Spleen (tissue), 11 donors: ENCODE data around the gene MME. TPM values are rescaled to one million over a fixed set of nuclear protein-coding genes. Genes with fewer than 3 reads are reported as not detected.

ENCODE experiments used
- DNase-seq: peaks from one replicate; pipeline ENCODE4 v3.0.0-alpha.2; 2020
- H3K27ac ChIP-seq, 8 donors: fragments of 200-600 bp; sonication (generic) in 7 of 8; 1 replicate in 4 of 8; 2 replicates in 4 of 8; pipeline versions ENCODE4 v1.5.0 to v1.8.0; 2016 to 2021; ENCODE audit warnings: inconsistent platforms in 4 of 8, mild to moderate bottlenecking in 4 of 8, moderate library complexity in 1 of 8
- H3K27me3 ChIP-seq, 7 donors: fragments of 200-600 bp; sonication (generic) in 6 of 7; replicated peaks in 1 of 7; 1 replicate in 4 of 7; 2 replicates in 3 of 7; pipeline versions ENCODE4 v1.5.0 to v1.8.0; 2016 to 2021; ENCODE audit warnings: inconsistent platforms in 3 of 7, mild to moderate bottlenecking in 1 of 7
- H3K36me3 ChIP-seq, 6 donors: fragments of 200-600 bp; sonication (generic) in 5 of 6; 1 replicate in 4 of 6; 2 replicates in 2 of 6; pipeline versions ENCODE4 v1.5.0 to v1.8.0; 2016 to 2021; ENCODE audit warnings: inconsistent platforms in 2 of 6
- H3K4me1 ChIP-seq, 6 donors: fragments of 200-600 bp; sonication (generic) in 5 of 6; 1 replicate in 3 of 6; 2 replicates in 3 of 6; pipeline versions ENCODE4 v1.5.0 to v1.8.0; 2016 to 2021; ENCODE audit warnings: inconsistent platforms in 3 of 6
- H3K4me3 ChIP-seq, 8 donors: fragments of 200-600 bp; sonication (generic) in 7 of 8; 1 replicate in 4 of 8; 2 replicates in 4 of 8; pipeline versions ENCODE4 v1.5.0 to v1.8.0; 2016 to 2021; ENCODE audit warnings: inconsistent platforms in 4 of 8, mild to moderate bottlenecking in 4 of 8, moderate library complexity in 2 of 8
- H3K9me3 ChIP-seq, 8 donors: fragments of 200-600 bp; sonication (generic) in 7 of 8; 1 replicate in 4 of 8; 2 replicates in 4 of 8; pipeline versions ENCODE4 v1.5.0 to v1.8.0; 2016 to 2021; ENCODE audit warnings: inconsistent platforms in 4 of 8
- POLR2A ChIP-seq, 3 donors: fragments of 450-650 bp; IDR thresholded peaks; one replicate each; pipeline ENCODE4 v1.5.1; 2017; ENCODE audit warnings: antibody characterized with exemption in 3 of 3, mild to moderate bottlenecking in 1 of 3
- POLR2AphosphoS5 ChIP-seq, 3 donors: sonication (generic); formaldehyde crosslinking; IDR thresholded peaks; one replicate each; pipeline ENCODE4 v1.5.1; 2017; ENCODE audit warnings: antibody characterized with exemption in 3 of 3
- WGBS, 5 donors: extraction: QIAGEN DNeasy Blood & Tissue Kit in 3 of 5; methylation state at CpG; one replicate each; pipeline versions ENCODE4 v1.1.5 to v1.1.7; 2013 to 2018; 5-methylcytosine and 5-hydroxymethylcytosine counted together
- intact Hi-C: fragments of 100-400 bp; cut with DNase I; formaldehyde crosslinking; loops from one replicate; pipeline ENCODE4 v1.15.0; 2023; ENCODE audit warnings: low total_unique reads
- polyA plus RNA-seq, 3 donors: library from polyadenylated mRNA; stranded (reverse); fragments of 200-250 nt; gene quantifications; one replicate each; pipeline ENCODE4 v1.2.1, GENCODE V29; 2013
- total RNA-seq, 7 donors: library from RNA; depleted of rRNA in 3 of 7; stranded (reverse); fragments of >200 nt in 3 of 7; fragmentation: NEBNext Ultra II Directional in 4 of 7; extraction: Animal tissue kit (Norgen Biotek cat#: 25700) in 4 of 7; gene quantifications; one replicate each; pipeline versions ENCODE4 v1.1.0 to v1.2.1, GENCODE V29; 2016 to 2021
- TF ChIP-seq, protein P1 (sequence below), 11 experiments: fragments of 200-600 bp in 7 of 11; fragments of 450-650 bp in 4 of 11; sonication (generic) in 4 of 11; IDR thresholded peaks in 8 of 11; conservative IDR thresholded peaks in 3 of 11; 1 replicate in 7 of 11; 2 replicates in 4 of 11; pipeline versions ENCODE4 v1.4.0 to v1.8.0; 2016 to 2021; ENCODE audit warnings: antibody characterized with exemption in 11 of 11, inconsistent platforms in 4 of 11, mild to moderate bottlenecking in 1 of 11
- donor health status: healthy with polysubstance abuse.
- donor health status: DM: no; HTN: no; CAD: no; lungs with moderate emphysema.
- donor health status: DM: no; HTN: no; CAD: no.
- donor health status: Bipolar disorder and iron deficiency.
- donor health status: healthy.
- donor health status: DM: no; HTN: no; CAD: no.
- donor health status: DM: yes; HTN: yes; CAD: no.

The MME gene
- total and polyA plus RNA-seq, 10 donors, result 0.50 to 43.2 (median 13.2) TPM

DNA sequence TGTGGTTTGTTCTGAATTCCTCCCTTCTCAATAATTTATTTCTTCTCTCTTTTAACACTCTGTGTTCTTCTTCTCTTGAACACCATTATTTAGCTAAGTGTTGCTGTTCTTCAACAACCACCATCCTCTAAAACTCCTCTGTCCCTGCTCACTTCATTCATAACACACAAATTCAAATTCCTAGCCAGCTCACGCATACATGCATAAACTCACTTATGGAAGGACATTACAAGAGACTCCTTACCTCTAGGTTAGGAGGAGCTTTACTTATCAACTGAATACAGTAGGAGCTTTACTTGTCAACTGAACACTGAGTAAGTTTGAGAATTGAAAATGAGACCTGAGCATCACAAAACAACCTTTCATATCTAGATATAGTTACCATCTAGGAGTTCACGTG, 23.6 kb downstream of the MME start:
- Histone ChIP-seq H3K36me3 (no peaks in the 10 kb centered on the region), H3K27me3 (no peaks in the 10 kb centered on the region), H3K27ac (no peak overlapping the region), H3K9me3 (peaks cover 0 to 3% (median 0%) of the 10 kb centered on the region in 8 donors), H3K4me3 (no peak overlapping the region), H3K4me1 (no peaks in the 10 kb centered on the region)
- WGBS, 5 donors, result 81 to 94% (median 87%) methylated on average over 2 of the region's 2 CpGs
- no peak for DNase-seq
- no peak for TF ChIP-seq POLR2A (IDR thresholded peaks at IDR 0.05)
- TF ChIP-seq POLR2AphosphoS5 (IDR thresholded peaks at IDR 0.05), result no peak
- TF ChIP-seq, protein P1, sequence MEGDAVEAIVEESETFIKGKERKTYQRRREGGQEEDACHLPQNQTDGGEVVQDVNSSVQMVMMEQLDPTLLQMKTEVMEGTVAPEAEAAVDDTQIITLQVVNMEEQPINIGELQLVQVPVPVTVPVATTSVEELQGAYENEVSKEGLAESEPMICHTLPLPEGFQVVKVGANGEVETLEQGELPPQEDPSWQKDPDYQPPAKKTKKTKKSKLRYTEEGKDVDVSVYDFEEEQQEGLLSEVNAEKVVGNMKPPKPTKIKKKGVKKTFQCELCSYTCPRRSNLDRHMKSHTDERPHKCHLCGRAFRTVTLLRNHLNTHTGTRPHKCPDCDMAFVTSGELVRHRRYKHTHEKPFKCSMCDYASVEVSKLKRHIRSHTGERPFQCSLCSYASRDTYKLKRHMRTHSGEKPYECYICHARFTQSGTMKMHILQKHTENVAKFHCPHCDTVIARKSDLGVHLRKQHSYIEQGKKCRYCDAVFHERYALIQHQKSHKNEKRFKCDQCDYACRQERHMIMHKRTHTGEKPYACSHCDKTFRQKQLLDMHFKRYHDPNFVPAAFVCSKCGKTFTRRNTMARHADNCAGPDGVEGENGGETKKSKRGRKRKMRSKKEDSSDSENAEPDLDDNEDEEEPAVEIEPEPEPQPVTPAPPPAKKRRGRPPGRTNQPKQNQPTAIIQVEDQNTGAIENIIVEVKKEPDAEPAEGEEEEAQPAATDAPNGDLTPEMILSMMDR (IDR thresholded peaks at IDR 0.05 in 8 of 11, conservative IDR thresholded peaks at IDR 0.05 in 3 of 11), result no peak
- intact Hi-C loops, result no loop called here

GRCh38 chr3:155106119-155106518, 26.0 kb downstream of the MME start:
- no peak overlapping the region for H3K27ac ChIP-seq
- no peak for TF ChIP-seq POLR2A (IDR thresholded peaks at IDR 0.05)
- TF ChIP-seq POLR2AphosphoS5 (IDR thresholded peaks at IDR 0.05), result no peak
- TF ChIP-seq, protein P1 (IDR thresholded peaks at IDR 0.05 in 8 of 11, conservative IDR thresholded peaks at IDR 0.05 in 3 of 11), result no peak
- no peak for DNase-seq
- no peaks in the 10 kb centered on the region for H3K36me3 ChIP-seq
- H3K27me3 ChIP-seq, result no peaks in the 10 kb centered on the region
- WGBS, 5 donors, result 65 to 86% (median 73%) methylated on average over 2 of the region's 2 CpGs
- H3K4me1 ChIP-seq, result peaks cover 0 to 3% (median 0%) of the 10 kb centered on the region in 6 donors
- H3K9me3 ChIP-seq, result no peaks in the 10 kb centered on the region
- intact Hi-C loops, result no loop called here
- no peak overlapping the region for H3K4me3 ChIP-seq

- Histone ChIP-seq H3K4me1 (peaks cover 0 to 8% (median 0%) of the 10 kb centered on the region in 6 donors), H3K9me3 (no peaks in the 10 kb centered on the region), H3K27me3 (no peaks in the 10 kb centered on the region), H3K36me3 (no peaks in the 10 kb centered on the region), H3K27ac (no peak overlapping the region), H3K4me3 (no peak overlapping the region)
- TF ChIP-seq POLR2A (IDR thresholded peaks at IDR 0.05) (no peak), POLR2AphosphoS5 (IDR thresholded peaks at IDR 0.05) (no peak)
- TF ChIP-seq, protein P1 (IDR thresholded peaks at IDR 0.05 in 8 of 11, conservative IDR thresholded peaks at IDR 0.05 in 3 of 11), result no peak
- intact Hi-C loops, result no loop called here
- DNase-seq, result no peak
- 66 to 80% (median 69%) methylated on average over 4 of the region's 4 CpGs for WGBS, 5 donors
Measured at GRCh38 chr3:155110022-155110421, 29.9 kb downstream of the MME start.

DNA sequence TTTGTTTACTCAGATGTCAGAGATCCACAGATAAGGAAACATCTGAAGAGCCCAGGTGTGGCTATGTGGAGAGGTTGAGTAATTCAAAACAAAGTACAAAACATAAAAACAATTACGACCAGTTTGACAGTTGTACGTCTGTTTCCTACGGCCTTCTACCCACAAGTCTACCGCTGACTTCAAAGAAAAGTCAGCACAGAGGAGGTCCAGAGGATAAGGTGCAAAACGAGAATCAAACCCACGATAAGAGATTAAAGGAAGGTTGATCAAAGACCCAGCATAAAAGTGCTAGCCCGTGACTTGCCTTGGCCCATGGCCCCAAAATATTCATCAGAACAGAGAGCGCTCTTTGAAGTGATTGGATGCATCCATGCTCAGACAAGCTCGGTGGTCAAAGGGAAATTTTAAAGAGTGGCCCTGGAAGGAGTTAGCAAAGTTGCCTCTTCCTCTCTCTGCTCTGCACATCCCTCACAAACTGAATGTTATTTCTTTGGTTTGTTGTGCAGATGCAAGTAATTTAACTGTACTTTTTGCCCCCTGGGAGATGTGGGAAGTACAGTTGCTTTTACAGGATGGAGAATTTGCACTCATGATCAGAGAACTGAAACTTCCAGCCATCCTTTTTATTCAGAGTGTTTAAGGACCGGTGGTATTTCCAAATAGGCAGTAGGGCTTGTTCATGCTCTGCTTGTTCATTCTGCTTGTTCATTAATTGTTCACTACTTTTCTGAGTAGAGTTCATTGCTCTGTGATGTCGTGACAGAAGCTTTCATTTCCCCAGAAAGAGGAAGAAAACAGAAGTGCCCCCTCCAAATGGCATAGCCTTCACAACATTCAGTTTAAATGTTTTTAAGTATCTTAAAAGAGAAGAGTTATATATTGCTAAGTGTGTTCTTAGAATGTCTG, 31.1 kb downstream of the MME start:
- 20 to 41% (median 35%) methylated on average over 11 of the region's 11 CpGs for WGBS, 5 donors
- Histone ChIP-seq H3K4me3 (peak overlapping the region in 1 of 8 donors; percentile 24), H3K4me1 (peaks cover 0 to 8% (median 0%) of the 10 kb centered on the region in 6 donors), H3K27me3 (no peaks in the 10 kb centered on the region), H3K9me3 (no peaks in the 10 kb centered on the region), H3K27ac (peak overlapping the region in 2 of 8 donors; percentile 12 to 40), H3K36me3 (no peaks in the 10 kb centered on the region)
- TF ChIP-seq POLR2A (IDR thresholded peaks at IDR 0.05), result no peak
- TF ChIP-seq, protein P1 (IDR thresholded peaks at IDR 0.05 in 8 of 11, conservative IDR thresholded peaks at IDR 0.05 in 3 of 11), result no peak
- no peak for TF ChIP-seq POLR2AphosphoS5 (IDR thresholded peaks at IDR 0.05)
- intact Hi-C loops, result no loop called here
- no peak for DNase-seq
